T-helper 2 cell (primary cell): ENCODE measurements around the gene ATXN7L1.

ENCODE experiments used
- DNase-seq, 5 experiments: peaks; one replicate each; pipeline versions ENCODE4 v3.0.0 to v3.0.0-alpha.2; 2012 to 2022

ATXN7L1 gene

GRCh38 chr7:105826143-105826542, 50.3 kb downstream of the ATXN7L1 start:
- no peak for DNase-seq

- no peak for DNase-seq
Observed at GRCh38 chr7:105825371-105825770, 51.0 kb downstream of the ATXN7L1 start.

- DNase-seq = no peak
Observed at GRCh38 chr7:105822806-105823205, 53.6 kb downstream of the ATXN7L1 start.

- peak in 1 of 5 experiments; percentile 28 for DNase-seq
Observed at GRCh38 chr7:105821527-105821926, 54.9 kb downstream of the ATXN7L1 start.

- DNase-seq = peak in 1 of 5 experiments; percentile 69
Observed at GRCh38 chr7:105820363-105821066, 55.9 kb downstream of the ATXN7L1 start.

- DNase-seq = no peak
Observed at GRCh38 chr7:105819559-105819958, 56.8 kb downstream of the ATXN7L1 start.

- peak in 1 of 5 experiments; percentile 48 for DNase-seq
Observed at GRCh38 chr7:105816954-105817615, 59.3 kb downstream of the ATXN7L1 start.

- no peak for DNase-seq
Observed at GRCh38 chr7:105816266-105816843, 60.0 kb downstream of the ATXN7L1 start.

GRCh38 chr7:105815576-105815975, 60.8 kb downstream of the ATXN7L1 start:
- no peak for DNase-seq

- no peak for DNase-seq
Observed at GRCh38 chr7:105814481-105814880, 61.9 kb downstream of the ATXN7L1 start.

GRCh38 chr7:105811189-105811847, 65.1 kb downstream of the ATXN7L1 start:
- no peak for DNase-seq

- DNase-seq = peak in 2 of 5 experiments; percentile 15 to 63
Observed at GRCh38 chr7:105810556-105810955, 65.8 kb downstream of the ATXN7L1 start.

GRCh38 chr7:105808703-105809590, 67.5 kb downstream of the ATXN7L1 start:
- peak in 4 of 5 experiments; percentile 53 to 100 (median 68) for DNase-seq

GRCh38 chr7:105808209-105808608, 68.2 kb downstream of the ATXN7L1 start:
- no peak for DNase-seq

- no peak for DNase-seq
Observed at GRCh38 chr7:105807448-105807762, 69.0 kb downstream of the ATXN7L1 start.

- DNase-seq = peak in 4 of 5 experiments; percentile 20 to 93 (median 44)
Observed at GRCh38 chr7:105806592-105807447, 69.6 kb downstream of the ATXN7L1 start.

- DNase-seq = no peak
Observed at GRCh38 chr7:105805447-105806019, 70.9 kb downstream of the ATXN7L1 start.

- no peak for DNase-seq
Observed at GRCh38 chr7:105803429-105803736, 73.0 kb downstream of the ATXN7L1 start.

GRCh38 chr7:105802604-105803428, 73.6 kb downstream of the ATXN7L1 start:
- DNase-seq = no peak

- DNase-seq = peak in 1 of 5 experiments; percentile 75
Observed at GRCh38 chr7:105800849-105801534, 75.4 kb downstream of the ATXN7L1 start.
